Progenitor cell of endocrine pancreas (in vitro differentiated cells): ENCODE data around the gene TACR1. TPM values are rescaled to one million over a fixed set of nuclear protein-coding genes. Genes with fewer than 3 reads are reported as not detected.

ENCODE experiments used
- DNase-seq: peaks from one replicate; pipeline ENCODE4 v3.0.0; 2021; ENCODE audit warnings: low spot score; ENCODE audit not compliant: unreplicated experiment
- H3K27ac Mint-ChIP-seq: 2 replicates; pipeline ENCODE4 v1.8.0; 2021; ENCODE audit warnings: mild to moderate bottlenecking, moderate library complexity, mixed read lengths
- H3K27me3 Mint-ChIP-seq: 2 replicates; pipeline ENCODE4 v1.8.0; 2021; ENCODE audit warnings: mixed read lengths
- H3K36me3 Mint-ChIP-seq: 2 replicates; pipeline ENCODE4 v1.8.0; 2022; ENCODE audit warnings: mixed read lengths; ENCODE audit not compliant: insufficient read depth
- H3K4me1 Mint-ChIP-seq: 2 replicates; pipeline ENCODE4 v1.8.0; 2021; ENCODE audit warnings: low read depth, mixed read lengths
- H3K4me3 Mint-ChIP-seq: 2 replicates; pipeline ENCODE4 v1.8.0; 2021; ENCODE audit warnings: low read depth, mild to moderate bottlenecking, moderate library complexity, mixed read lengths
- H3K9me3 Mint-ChIP-seq: 2 replicates; pipeline ENCODE4 v1.8.0; 2021; ENCODE audit warnings: low read depth, mixed read lengths
- CTCF ChIP-seq: fragments of 200-600 bp; sonication (generic); IDR thresholded peaks from one replicate; pipeline ENCODE4 v1.5.0; 2021; ENCODE audit warnings: antibody characterized with exemption, mild to moderate bottlenecking; ENCODE audit not compliant: unreplicated experiment
- total RNA-seq: library from RNA; stranded (reverse); gene quantifications from 2 replicates; pipeline ENCODE4 v1.2.1, GENCODE V29; 2021

The TACR1 gene
- total RNA-seq, 1 donor from 2014 or later, result 0.55 TPM

- Mint-ChIP-seq H3K4me3 (no peak overlapping the region), H3K27me3 (no peaks in the 10 kb centered on the region), H3K4me1 (peaks cover 11% of the 10 kb centered on the region), H3K27ac (no peak overlapping the region), H3K36me3 (no peaks in the 10 kb centered on the region), H3K9me3 (no peaks in the 10 kb centered on the region)
- no peak for DNase-seq
- no peak for TF ChIP-seq CTCF
Measured at GRCh38 chr2:75135776-75136400, 63.4 kb downstream of the TACR1 start.

GRCh38 chr2:75134860-75135259 is 64.5 kb downstream of the TACR1 start:
- no peak for DNase-seq
- Mint-ChIP-seq H3K4me1 (peaks cover 11% of the 10 kb centered on the region), H3K4me3 (no peak overlapping the region), H3K27me3 (no peaks in the 10 kb centered on the region), H3K36me3 (no peaks in the 10 kb centered on the region), H3K9me3 (no peaks in the 10 kb centered on the region), H3K27ac (no peak overlapping the region)
- TF ChIP-seq CTCF, result no peak

- no peak for DNase-seq
- no peaks in the 10 kb centered on the region for H3K36me3 Mint-ChIP-seq
- H3K4me3 Mint-ChIP-seq, result no peak overlapping the region
- H3K27me3 Mint-ChIP-seq, result no peaks in the 10 kb centered on the region
- H3K9me3 Mint-ChIP-seq, result no peaks in the 10 kb centered on the region
- no peak for TF ChIP-seq CTCF
- peaks cover 9% of the 10 kb centered on the region for H3K4me1 Mint-ChIP-seq
- H3K27ac Mint-ChIP-seq, result no peak overlapping the region
Measured at GRCh38 chr2:75133621-75134570, 65.4 kb downstream of the TACR1 start.

GRCh38 chr2:75130171-75130570 is 69.1 kb downstream of the TACR1 start:
- Mint-ChIP-seq H3K27ac (no peak overlapping the region), H3K9me3 (peaks cover 9% of the 10 kb centered on the region), H3K4me1 (peaks cover 9% of the 10 kb centered on the region), H3K4me3 (no peak overlapping the region), H3K36me3 (no peaks in the 10 kb centered on the region), H3K27me3 (no peaks in the 10 kb centered on the region)
- DNase-seq, result no peak
- peak; percentile 30 for TF ChIP-seq CTCF

GRCh38 chr2:75123876-75124275 is 75.4 kb downstream of the TACR1 start:
- no peaks in the 10 kb centered on the region for H3K36me3 Mint-ChIP-seq
- H3K4me1 Mint-ChIP-seq, result no peaks in the 10 kb centered on the region
- H3K27ac Mint-ChIP-seq, result no peak overlapping the region
- no peak overlapping the region for H3K4me3 Mint-ChIP-seq
- no peak for TF ChIP-seq CTCF
- H3K27me3 Mint-ChIP-seq, result no peaks in the 10 kb centered on the region
- H3K9me3 Mint-ChIP-seq, result peaks cover 9% of the 10 kb centered on the region
- DNase-seq, result no peak
